Central memory CD4-positive, alpha-beta T cell (primary cell): ENCODE data around the gene DNAH7.
"Not testable (repeated sequence)": the region's sequence is repeated elsewhere in the genome, so short reads cannot be mapped to it uniquely, and the experiment has no call there.

ENCODE experiments used
- DNase-seq: peaks from one replicate; pipeline ENCODE4 v3.0.0; 2022

The DNAH7 gene

GRCh38 chr2:195709901-195710806, 358.5 kb downstream of the DNAH7 start:
- DNase-seq = no peak

GRCh38 chr2:195706161-195706900, 362.3 kb downstream of the DNAH7 start:
- DNase-seq = no peak

DNA sequence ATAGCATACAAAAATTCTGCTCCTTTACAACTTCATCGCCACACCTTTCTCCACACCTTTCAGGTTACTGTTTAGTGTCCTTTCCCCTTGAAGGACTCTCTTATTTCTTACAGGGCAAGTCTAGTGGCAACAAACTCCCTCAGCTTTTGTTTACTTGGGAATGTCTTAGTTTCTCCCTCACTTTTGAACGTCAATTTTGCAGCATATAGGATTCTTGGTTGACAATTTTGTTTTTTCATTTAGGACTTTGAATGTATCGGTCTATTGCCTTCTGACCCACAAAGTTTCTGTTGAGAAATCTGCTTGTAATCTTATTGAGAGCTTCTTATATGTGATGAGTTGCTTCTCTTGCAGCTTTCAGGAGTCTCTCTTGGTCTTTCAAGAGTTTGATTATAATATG, 368.2 kb downstream of the DNAH7 start:
- DNase-seq = no peak

DNA sequence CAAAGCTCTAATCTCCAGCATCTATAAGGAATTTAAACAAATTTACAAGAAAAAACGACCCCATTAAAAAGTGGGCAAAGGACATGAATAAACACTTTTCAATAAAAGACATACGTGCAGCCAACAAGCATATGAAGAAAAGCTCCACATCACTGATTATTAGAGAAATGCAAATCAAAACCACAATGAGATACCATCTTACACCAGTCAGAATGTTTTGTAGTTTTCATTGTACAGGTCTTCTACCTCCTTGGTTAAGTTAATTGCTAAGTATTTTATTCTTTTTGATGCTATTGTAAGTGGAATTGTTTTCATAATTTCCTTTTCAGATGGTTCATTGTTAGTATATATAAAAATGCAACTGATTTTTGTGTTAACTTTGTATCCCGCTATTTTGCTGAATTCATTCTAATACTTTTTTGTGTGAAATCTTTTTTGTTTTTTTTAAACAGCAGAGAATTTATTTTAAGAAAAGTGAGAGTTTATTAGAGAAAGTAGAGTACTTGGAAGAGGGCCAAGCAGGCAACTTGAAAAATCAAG, 370.9 kb downstream of the DNAH7 start:
- no peak for DNase-seq

DNA sequence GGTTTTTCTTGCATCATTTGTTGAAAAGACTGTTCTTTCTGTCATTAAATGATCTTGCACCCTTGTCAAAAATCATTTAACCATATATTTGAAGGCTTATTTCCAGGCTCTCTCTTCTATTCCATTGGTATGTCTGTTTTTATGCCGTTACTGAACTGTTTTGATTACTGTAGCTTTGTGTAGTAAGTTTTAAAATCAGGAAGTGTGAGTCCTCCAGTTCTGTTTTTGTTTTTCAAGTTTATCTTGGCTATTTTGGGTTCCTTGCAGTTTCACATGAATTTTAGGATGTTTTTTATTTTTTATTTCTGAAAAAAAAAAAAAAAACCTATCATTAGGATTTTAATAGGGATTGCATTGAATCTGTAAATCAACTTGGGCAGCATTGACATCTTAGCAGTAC, 372.6 kb downstream of the DNAH7 start:
- DNase-seq = no peak

GRCh38 chr2:195695002-195695631, 373.5 kb downstream of the DNAH7 start:
- no peak for DNase-seq

- DNase-seq = no peak
These were observed 374.1 kb downstream of the DNAH7 start for GRCh38 chr2:195694553-195694952.

GRCh38 chr2:195692531-195692930, 376.1 kb downstream of the DNAH7 start:
- DNase-seq = not testable (repeated sequence)
